CD8-positive, alpha-beta memory T cell (primary cell): ENCODE results near the gene CRYBB3. TPM values are rescaled to one million over a fixed set of nuclear protein-coding genes. Genes with fewer than 3 reads are reported as not detected.
"Not testable (repeated sequence)": the region's sequence is repeated elsewhere in the genome, so short reads cannot be mapped to it uniquely, and the experiment has no call there.

Source experiments
- CTCF ChIA-PET: fragments of 350-600 bp; sonication (Branson Sonifier 250); formaldehyde crosslinking; loops from one replicate; lab custom pipeline; 2021; ENCODE audit warnings: antibody characterized with exemption; lab: Charles Lee
- POLR2A ChIA-PET: fragments of 350-600 bp; sonication (Branson Sonifier 250); formaldehyde crosslinking; loops from one replicate; lab custom pipeline; 2021; ENCODE audit warnings: antibody characterized with exemption; lab: Charles Lee
- DNase-seq, 5 donors: peaks; one replicate each; pipeline versions ENCODE4 v3.0.0 to v3.0.0-alpha.2; 2020 to 2022; ENCODE audit warnings: mixed read lengths in 1 of 5
- H3K27ac ChIP-seq: one replicate; pipeline ENCODE4 v1.7.0; 2013; ENCODE audit warnings: low read depth, mild to moderate bottlenecking, low read length, moderate library complexity
- H3K27me3 ChIP-seq: 2 replicates; pipeline ENCODE4 v1.7.0; 2013; ENCODE audit warnings: low read length, mild to moderate bottlenecking; ENCODE audit not compliant: insufficient read depth, poor library complexity, severe bottlenecking
- H3K36me3 ChIP-seq: 2 replicates; pipeline ENCODE4 v1.7.0; 2013; ENCODE audit warnings: mild to moderate bottlenecking, low read length, moderate library complexity; ENCODE audit not compliant: insufficient read depth
- H3K4me1 ChIP-seq: 2 replicates; pipeline ENCODE4 v1.7.0; 2013; ENCODE audit warnings: mild to moderate bottlenecking, low read length, moderate library complexity; ENCODE audit not compliant: insufficient read depth
- H3K4me3 ChIP-seq: 2 replicates; pipeline ENCODE4 v1.7.0; 2013; ENCODE audit warnings: mild to moderate bottlenecking, low read length
- H3K9me3 ChIP-seq: 2 replicates; pipeline ENCODE4 v1.7.0; 2013; ENCODE audit warnings: mild to moderate bottlenecking, low read length
- H3K27ac Mint-ChIP-seq, 8 donors: one replicate each; pipeline ENCODE4 v1.8.0; 2020 to 2021; ENCODE audit warnings: mixed read lengths in 8 of 8, mild to moderate bottlenecking in 6 of 8, inconsistent platforms in 3 of 8, moderate library complexity in 3 of 8
- H3K27me3 Mint-ChIP-seq, 2 donors: one replicate each; pipeline ENCODE4 v1.8.0; 2020 to 2021; ENCODE audit warnings: mixed read lengths in 2 of 2, mild to moderate bottlenecking in 1 of 2, moderate library complexity in 1 of 2
- H3K36me3 Mint-ChIP-seq, 3 donors: one replicate each; pipeline ENCODE4 v1.8.0; 2020 to 2021; ENCODE audit warnings: mixed read lengths in 3 of 3, inconsistent platforms in 1 of 3, mild to moderate bottlenecking in 1 of 3
- H3K4me1 Mint-ChIP-seq, 3 donors: one replicate each; pipeline ENCODE4 v1.8.0; 2020 to 2021; ENCODE audit warnings: mixed read lengths in 3 of 3, inconsistent platforms in 1 of 3, mild to moderate bottlenecking in 1 of 3
- H3K4me3 Mint-ChIP-seq, 7 donors: one replicate each; pipeline ENCODE4 v1.8.0; 2020 to 2021; ENCODE audit warnings: mixed read lengths in 7 of 7, mild to moderate bottlenecking in 6 of 7, moderate library complexity in 4 of 7, inconsistent platforms in 2 of 7
- H3K9me3 Mint-ChIP-seq, 5 donors: one replicate each; pipeline ENCODE4 v1.8.0; 2020 to 2022; ENCODE audit warnings: mixed read lengths in 5 of 5, mild to moderate bottlenecking in 3 of 5, moderate library complexity in 2 of 5, inconsistent platforms in 1 of 5
- polyA plus RNA-seq: library from polyadenylated mRNA; unstranded; fragments of 300-500 nt; fragmentation: Illumina TruSeq; gene quantifications from one replicate; pipeline ENCODE4 v1.2.3, GENCODE V29; 2021
- total RNA-seq, 2 experiments: library from RNA; stranded (reverse); gene quantifications; one replicate each; pipeline ENCODE4 v1.2.3, GENCODE V29; 2021

The CRYBB3 gene
- total and polyA plus RNA-seq, 3 experiments from 2014 or later: 0.26 to 0.47 TPM; not detected in 1

- H3K9me3 Mint-ChIP-seq, H3K27me3 ChIP-seq, H3K36me3 ChIP-seq, H3K27me3 Mint-ChIP-seq, H3K36me3 Mint-ChIP-seq, H3K4me3 ChIP-seq, H3K4me3 Mint-ChIP-seq, H3K4me1 Mint-ChIP-seq, H3K27ac ChIP-seq, POLR2A ChIA-PET, DNase-seq, H3K4me1 ChIP-seq, H3K9me3 ChIP-seq: not testable (repeated sequence)
- H3K27ac Mint-ChIP-seq: peak overlapping the region in 1 of 8 donors; percentile 37
- CTCF ChIA-PET: interaction anchor here (1.0 kb wide), 1 partner anchor 144 kb away, joined by 3 read pairs; no protein-coding TSS in a partner anchor
These were observed 4.9 kb downstream of the CRYBB3 start for GRCh38 chr22:25204547-25204946.

- DNase-seq: no peak
- H3K27ac Mint-ChIP-seq: no peak overlapping the region
- Histone ChIP-seq H3K27me3 (no peaks in the 10 kb centered on the region), H3K27ac (no peak overlapping the region), H3K4me1 (no peaks in the 10 kb centered on the region), H3K36me3 (no peaks in the 10 kb centered on the region), H3K4me3 (no peak overlapping the region), H3K9me3 (no peaks in the 10 kb centered on the region)
- peaks cover 0 to 3% of the 10 kb centered on the region in 2 donors for H3K27me3 Mint-ChIP-seq
- ChIA-PET CTCF (no interaction called here), POLR2A (no interaction called here)
- H3K4me3 Mint-ChIP-seq: no peak overlapping the region
- no peaks in the 10 kb centered on the region for H3K9me3 Mint-ChIP-seq
- peaks cover 0 to 1% (median 0%) of the 10 kb centered on the region in 3 donors for H3K36me3 Mint-ChIP-seq
- peaks cover 0 to 3% (median 0%) of the 10 kb centered on the region in 3 donors for H3K4me1 Mint-ChIP-seq
These were observed 6.2 kb downstream of the CRYBB3 start for GRCh38 chr22:25205847-25206246.

GRCh38 chr22:25206998-25207397, 7.3 kb downstream of the CRYBB3 start:
- no peaks in the 10 kb centered on the region for H3K9me3 ChIP-seq
- no peak overlapping the region for H3K27ac ChIP-seq
- Mint-ChIP-seq H3K36me3 (peaks cover 0 to 1% (median 0%) of the 10 kb centered on the region in 3 donors), H3K4me3 (no peak overlapping the region), H3K4me1 (peaks cover 0 to 3% (median 0%) of the 10 kb centered on the region in 3 donors), H3K27ac (no peak overlapping the region), H3K9me3 (no peaks in the 10 kb centered on the region), H3K27me3 (peaks cover 0 to 3% of the 10 kb centered on the region in 2 donors)
- no peaks in the 10 kb centered on the region for H3K4me1 ChIP-seq
- no peak overlapping the region for H3K4me3 ChIP-seq
- no peaks in the 10 kb centered on the region for H3K36me3 ChIP-seq
- ChIA-PET CTCF (no interaction called here), POLR2A (no interaction called here)
- no peak for DNase-seq
- no peaks in the 10 kb centered on the region for H3K27me3 ChIP-seq

GRCh38 chr22:25207553-25208157, 8.0 kb downstream of the CRYBB3 start:
- H3K9me3 ChIP-seq: no peaks in the 10 kb centered on the region
- Mint-ChIP-seq H3K27me3 (peaks cover 3% of the 10 kb centered on the region in 2 donors), H3K4me3 (no peak overlapping the region), H3K27ac (peak overlapping the region in 1 of 8 donors; percentile 51), H3K9me3 (no peaks in the 10 kb centered on the region), H3K36me3 (peaks cover 0 to 1% (median 0%) of the 10 kb centered on the region in 3 donors), H3K4me1 (no peaks in the 10 kb centered on the region)
- no peaks in the 10 kb centered on the region for H3K4me1 ChIP-seq
- H3K27me3 ChIP-seq: no peaks in the 10 kb centered on the region
- no peak overlapping the region for H3K4me3 ChIP-seq
- no peak for DNase-seq
- POLR2A ChIA-PET: no interaction called here
- no peak overlapping the region for H3K27ac ChIP-seq
- no peaks in the 10 kb centered on the region for H3K36me3 ChIP-seq
- CTCF ChIA-PET: no interaction called here

GRCh38 chr22:25208328-25208727, 8.7 kb downstream of the CRYBB3 start:
- CTCF ChIA-PET: no interaction called here
- Histone ChIP-seq H3K9me3 (no peaks in the 10 kb centered on the region), H3K4me1 (no peaks in the 10 kb centered on the region), H3K27me3 (no peaks in the 10 kb centered on the region), H3K36me3 (no peaks in the 10 kb centered on the region), H3K27ac (no peak overlapping the region), H3K4me3 (no peak overlapping the region)
- H3K36me3 Mint-ChIP-seq: peaks cover 0 to 1% (median 0%) of the 10 kb centered on the region in 3 donors
- no peak overlapping the region for H3K27ac Mint-ChIP-seq
- H3K4me1 Mint-ChIP-seq: no peaks in the 10 kb centered on the region
- H3K4me3 Mint-ChIP-seq: no peak overlapping the region
- H3K27me3 Mint-ChIP-seq: peaks cover 3 to 6% of the 10 kb centered on the region in 2 donors
- peaks cover 0 to 1% (median 0%) of the 10 kb centered on the region in 5 donors for H3K9me3 Mint-ChIP-seq
- POLR2A ChIA-PET: no interaction called here
- no peak for DNase-seq

GRCh38 chr22:25208743-25209505, 9.3 kb downstream of the CRYBB3 start:
- no peaks in the 10 kb centered on the region for H3K4me1 Mint-ChIP-seq
- ChIA-PET POLR2A (no interaction called here), CTCF (no interaction called here)
- H3K27me3 Mint-ChIP-seq: peaks cover 4 to 12% of the 10 kb centered on the region in 2 donors
- H3K36me3 Mint-ChIP-seq: no peaks in the 10 kb centered on the region
- no peak overlapping the region for H3K4me3 Mint-ChIP-seq
- Histone ChIP-seq H3K27me3 (no peaks in the 10 kb centered on the region), H3K36me3 (no peaks in the 10 kb centered on the region), H3K27ac (no peak overlapping the region), H3K4me1 (no peaks in the 10 kb centered on the region), H3K9me3 (no peaks in the 10 kb centered on the region), H3K4me3 (no peak overlapping the region)
- no peak overlapping the region for H3K27ac Mint-ChIP-seq
- H3K9me3 Mint-ChIP-seq: peaks cover 0 to 6% (median 0%) of the 10 kb centered on the region in 5 donors
- no peak for DNase-seq

GRCh38 chr22:25210793-25211192, 11.1 kb downstream of the CRYBB3 start:
- ChIA-PET CTCF (interaction anchor here (1.1 kb wide), 1 partner anchor 8 kb away, joined by 6 read pairs; no protein-coding TSS in a partner anchor), POLR2A (no interaction called here)
- no peak for DNase-seq
- Mint-ChIP-seq H3K27me3 (peaks cover 6 to 22% of the 10 kb centered on the region in 2 donors), H3K9me3 (peaks cover 0 to 6% (median 4%) of the 10 kb centered on the region in 5 donors), H3K4me3 (no peak overlapping the region), H3K36me3 (no peaks in the 10 kb centered on the region), H3K4me1 (no peaks in the 10 kb centered on the region), H3K27ac (no peak overlapping the region)
- Histone ChIP-seq H3K36me3 (no peaks in the 10 kb centered on the region), H3K9me3 (no peaks in the 10 kb centered on the region), H3K27ac (no peak overlapping the region), H3K4me3 (no peak overlapping the region), H3K4me1 (no peaks in the 10 kb centered on the region), H3K27me3 (no peaks in the 10 kb centered on the region)

GRCh38 chr22:25212337-25212736, 12.7 kb downstream of the CRYBB3 start:
- Mint-ChIP-seq H3K9me3 (peaks cover 0 to 6% (median 4%) of the 10 kb centered on the region in 5 donors), H3K4me1 (no peaks in the 10 kb centered on the region), H3K4me3 (no peak overlapping the region), H3K27me3 (peaks cover 7 to 32% of the 10 kb centered on the region in 2 donors), H3K27ac (no peak overlapping the region), H3K36me3 (no peaks in the 10 kb centered on the region)
- no peaks in the 10 kb centered on the region for H3K27me3 ChIP-seq
- H3K4me3 ChIP-seq: no peak overlapping the region
- H3K4me1 ChIP-seq: no peaks in the 10 kb centered on the region
- ChIA-PET POLR2A (no interaction called here), CTCF (interaction anchor here (0.8 kb wide), 1 partner anchor 10 kb away, joined by 4 read pairs; no protein-coding TSS in a partner anchor)
- DNase-seq: no peak
- H3K27ac ChIP-seq: no peak overlapping the region
- H3K9me3 ChIP-seq: no peaks in the 10 kb centered on the region
- no peaks in the 10 kb centered on the region for H3K36me3 ChIP-seq
